ENCODE results near the gene MRPS18C. TPM values are rescaled to one million over a fixed set of nuclear protein-coding genes. Genes with fewer than 3 reads are reported as not detected.
A peak's percentile ranks its signal among the peaks of the same experiment; 100 is the strongest.
"Not testable (repeated sequence)": the region's sequence is repeated elsewhere in the genome, so short reads cannot be mapped to it uniquely, and the experiment has no call there.

Gene MRPS18C
- total RNA-seq, 2 experiments from 2014 or later = 85.5 to 86.8 TPM

- Mint-ChIP-seq H3K36me3 (peaks cover 7% of the 10 kb centered on the region), H3K27ac (peak within 1 kb of the TSS; percentile 96), H3K9me3 (no peaks in the 10 kb centered on the region), H3K27me3 (no peaks in the 10 kb centered on the region), H3K4me1 (peaks cover 17% of the 10 kb centered on the region), H3K4me3 (peak within 1 kb of the TSS; percentile 99)
- peak; percentile 96 for DNase-seq
These were observed 28.9 kb downstream of the MRPS18C start, which contains the start of gene ABRAXAS1 for GRCh38 chr4:83484500-83485461. Gene ABRAXAS1 (minus strand): TSS chr4:83485100. CDS start chr4:83485072, 28 bp downstream.

- no peak overlapping the region for H3K27ac Mint-ChIP-seq
- no peak overlapping the region for H3K4me3 Mint-ChIP-seq
- no peaks in the 10 kb centered on the region for H3K9me3 Mint-ChIP-seq
- no peaks in the 10 kb centered on the region for H3K27me3 Mint-ChIP-seq
- DNase-seq = no peak
- peaks cover 4% of the 10 kb centered on the region for H3K36me3 Mint-ChIP-seq
- H3K4me1 Mint-ChIP-seq = peaks cover 15% of the 10 kb centered on the region
These were observed 30.7 kb downstream of the MRPS18C start for GRCh38 chr4:83486457-83487129.

GRCh38 chr4:83489711-83490326 is 34.0 kb downstream of the MRPS18C start:
- H3K4me1 Mint-ChIP-seq = peaks cover 2% of the 10 kb centered on the region
- H3K27ac Mint-ChIP-seq = no peak overlapping the region
- H3K27me3 Mint-ChIP-seq = no peaks in the 10 kb centered on the region
- H3K4me3 Mint-ChIP-seq = no peak overlapping the region
- no peaks in the 10 kb centered on the region for H3K36me3 Mint-ChIP-seq
- no peaks in the 10 kb centered on the region for H3K9me3 Mint-ChIP-seq
- no peak for DNase-seq

- Mint-ChIP-seq H3K4me3 (no peak overlapping the region), H3K9me3 (no peaks in the 10 kb centered on the region)
- no peak for DNase-seq
These were observed 35.1 kb downstream of the MRPS18C start for GRCh38 chr4:83490876-83491450.

GRCh38 chr4:83496085-83496917 is 40.4 kb downstream of the MRPS18C start:
- not testable (repeated sequence) for H3K36me3 Mint-ChIP-seq, DNase-seq, H3K4me3 Mint-ChIP-seq, H3K27ac Mint-ChIP-seq, H3K27me3 Mint-ChIP-seq, H3K4me1 Mint-ChIP-seq, H3K9me3 Mint-ChIP-seq

More at GRCh38 chr4:83490876-83491450, 35.1 kb downstream of the MRPS18C start:
- no peaks in the 10 kb centered on the region for H3K27me3 Mint-ChIP-seq
- H3K36me3 Mint-ChIP-seq = no peaks in the 10 kb centered on the region
- no peaks in the 10 kb centered on the region for H3K4me1 Mint-ChIP-seq
- no peak overlapping the region for H3K27ac Mint-ChIP-seq

- no peaks in the 10 kb centered on the region for H3K9me3 Mint-ChIP-seq
- no peak for DNase-seq
- no peak overlapping the region for H3K27ac Mint-ChIP-seq
- no peaks in the 10 kb centered on the region for H3K36me3 Mint-ChIP-seq
- H3K4me1 Mint-ChIP-seq = no peaks in the 10 kb centered on the region
- no peaks in the 10 kb centered on the region for H3K27me3 Mint-ChIP-seq
- H3K4me3 Mint-ChIP-seq = no peak overlapping the region
These were observed 42.3 kb downstream of the MRPS18C start for GRCh38 chr4:83498187-83498586.

GRCh38 chr4:83501671-83502070 is 45.8 kb downstream of the MRPS18C start:
- H3K27me3 Mint-ChIP-seq, H3K36me3 Mint-ChIP-seq, H3K4me1 Mint-ChIP-seq, H3K4me3 Mint-ChIP-seq, DNase-seq, H3K9me3 Mint-ChIP-seq, H3K27ac Mint-ChIP-seq: not testable (repeated sequence)

- no peaks in the 10 kb centered on the region for H3K27me3 Mint-ChIP-seq
- no peak overlapping the region for H3K4me3 Mint-ChIP-seq
- no peaks in the 10 kb centered on the region for H3K9me3 Mint-ChIP-seq
- peaks cover 6% of the 10 kb centered on the region for H3K4me1 Mint-ChIP-seq
- DNase-seq = no peak
- H3K27ac Mint-ChIP-seq = peak overlapping the region; percentile 18
- peaks cover 2% of the 10 kb centered on the region for H3K36me3 Mint-ChIP-seq
These were observed 48.1 kb downstream of the MRPS18C start for GRCh38 chr4:83503974-83504373.

GRCh38 chr4:83504503-83504902 is 48.6 kb downstream of the MRPS18C start:
- H3K27me3 Mint-ChIP-seq = no peaks in the 10 kb centered on the region
- H3K9me3 Mint-ChIP-seq = no peaks in the 10 kb centered on the region
- no peak for DNase-seq
- H3K4me3 Mint-ChIP-seq = no peak overlapping the region
- H3K27ac Mint-ChIP-seq = peak overlapping the region; percentile 42
- peaks cover 6% of the 10 kb centered on the region for H3K4me1 Mint-ChIP-seq
- H3K36me3 Mint-ChIP-seq = peaks cover 2% of the 10 kb centered on the region

- H3K27ac Mint-ChIP-seq = peak overlapping the region; percentile 42
- no peaks in the 10 kb centered on the region for H3K27me3 Mint-ChIP-seq
- H3K36me3 Mint-ChIP-seq = peaks cover 2% of the 10 kb centered on the region
- H3K4me1 Mint-ChIP-seq = peaks cover 6% of the 10 kb centered on the region
- H3K4me3 Mint-ChIP-seq = no peak overlapping the region
- DNase-seq = no peak
- H3K9me3 Mint-ChIP-seq = no peaks in the 10 kb centered on the region
These were observed 49.1 kb downstream of the MRPS18C start for GRCh38 chr4:83504996-83505395.

GRCh38 chr4:83509156-83509585 is 53.3 kb downstream of the MRPS18C start:
- not testable (repeated sequence) for H3K4me1 Mint-ChIP-seq, H3K4me3 Mint-ChIP-seq, H3K36me3 Mint-ChIP-seq, H3K27me3 Mint-ChIP-seq, H3K27ac Mint-ChIP-seq, H3K9me3 Mint-ChIP-seq
- peak; percentile 56 for DNase-seq

- H3K27ac Mint-ChIP-seq = no peak overlapping the region
- H3K27me3 Mint-ChIP-seq = no peaks in the 10 kb centered on the region
- H3K36me3 Mint-ChIP-seq = no peaks in the 10 kb centered on the region
- no peak for DNase-seq
- H3K9me3 Mint-ChIP-seq = no peaks in the 10 kb centered on the region
- H3K4me3 Mint-ChIP-seq = no peak overlapping the region
- no peaks in the 10 kb centered on the region for H3K4me1 Mint-ChIP-seq
These were observed 54.6 kb downstream of the MRPS18C start for GRCh38 chr4:83510442-83510841.

Measured in activated naive CD8-positive, alpha-beta T cell treated with anti-CD3 and anti-CD28 coated beads for 36 hours (primary cell).